ENCODE measurements around the gene YPEL3. TPM values are rescaled to one million over a fixed set of nuclear protein-coding genes. Genes with fewer than 3 reads are reported as not detected.

The YPEL3 gene
- polyA plus RNA-seq, 1 donor from 2014 or later = 76.9 TPM

GRCh38 chr16:30063278-30063892 is 32.6 kb downstream of the YPEL3 start:
- Histone ChIP-seq H3F3A (ENCODE audit: insufficient read depth, low read length, poor library complexity, severe bottlenecking) (no peaks in the 10 kb centered on the region), H3K36me3 (ENCODE audit: insufficient read depth, low read length) (no peaks in the 10 kb centered on the region), H3K4me2 (ENCODE audit: low read length) (peak overlapping the region; percentile 83), H3K27ac (ENCODE audit: low read length) (peak overlapping the region; percentile 94), H3K9ac (ENCODE audit: low read length) (peak overlapping the region; percentile 95), H4K20me1 (ENCODE audit: insufficient read depth) (no peaks in the 10 kb centered on the region), H2AFZ (ENCODE audit: low read depth, low read length) (no peak overlapping the region), H3K9me2 (ENCODE audit: insufficient read depth, low read length) (no peaks in the 10 kb centered on the region), H3K9me3 (ENCODE audit: low read length) (no peaks in the 10 kb centered on the region), H3K4me3 (ENCODE audit: low read length) (peak overlapping the region; percentile 97), H3K79me2 (replicated peaks; ENCODE audit: insufficient read depth, low read length) (peaks cover 11% of the 10 kb centered on the region), H3K27me3 (ENCODE audit: insufficient read depth, low read depth, low read length) (no peaks in the 10 kb centered on the region)
- TF ChIP-seq CTCF (IDR thresholded peaks at IDR 0.05; ENCODE audit: poor library complexity, severe bottlenecking) (no peak), EZH2 (IDR thresholded peaks at IDR 0.05; ENCODE audit: borderline replicate concordance, insufficient read depth, low read length, poor library complexity, severe bottlenecking) (no peak), TAF1 (IDR thresholded peaks at IDR 0.05; ENCODE audit: low read depth) (no peak), POLR2AphosphoS5 (IDR thresholded peaks at IDR 0.05) (no peak), MXI1 (conservative IDR thresholded peaks at IDR 0.05; ENCODE audit: poor library complexity, severe bottlenecking) (no peak), RAD21 (conservative IDR thresholded peaks at IDR 0.05) (no peak), EP300 (conservative IDR thresholded peaks at IDR 0.05; ENCODE audit: poor library complexity, severe bottlenecking) (no peak), SMC3 (conservative IDR thresholded peaks at IDR 0.05; ENCODE audit: poor library complexity) (no peak)
- TF ChIP-seq, protein P1, sequence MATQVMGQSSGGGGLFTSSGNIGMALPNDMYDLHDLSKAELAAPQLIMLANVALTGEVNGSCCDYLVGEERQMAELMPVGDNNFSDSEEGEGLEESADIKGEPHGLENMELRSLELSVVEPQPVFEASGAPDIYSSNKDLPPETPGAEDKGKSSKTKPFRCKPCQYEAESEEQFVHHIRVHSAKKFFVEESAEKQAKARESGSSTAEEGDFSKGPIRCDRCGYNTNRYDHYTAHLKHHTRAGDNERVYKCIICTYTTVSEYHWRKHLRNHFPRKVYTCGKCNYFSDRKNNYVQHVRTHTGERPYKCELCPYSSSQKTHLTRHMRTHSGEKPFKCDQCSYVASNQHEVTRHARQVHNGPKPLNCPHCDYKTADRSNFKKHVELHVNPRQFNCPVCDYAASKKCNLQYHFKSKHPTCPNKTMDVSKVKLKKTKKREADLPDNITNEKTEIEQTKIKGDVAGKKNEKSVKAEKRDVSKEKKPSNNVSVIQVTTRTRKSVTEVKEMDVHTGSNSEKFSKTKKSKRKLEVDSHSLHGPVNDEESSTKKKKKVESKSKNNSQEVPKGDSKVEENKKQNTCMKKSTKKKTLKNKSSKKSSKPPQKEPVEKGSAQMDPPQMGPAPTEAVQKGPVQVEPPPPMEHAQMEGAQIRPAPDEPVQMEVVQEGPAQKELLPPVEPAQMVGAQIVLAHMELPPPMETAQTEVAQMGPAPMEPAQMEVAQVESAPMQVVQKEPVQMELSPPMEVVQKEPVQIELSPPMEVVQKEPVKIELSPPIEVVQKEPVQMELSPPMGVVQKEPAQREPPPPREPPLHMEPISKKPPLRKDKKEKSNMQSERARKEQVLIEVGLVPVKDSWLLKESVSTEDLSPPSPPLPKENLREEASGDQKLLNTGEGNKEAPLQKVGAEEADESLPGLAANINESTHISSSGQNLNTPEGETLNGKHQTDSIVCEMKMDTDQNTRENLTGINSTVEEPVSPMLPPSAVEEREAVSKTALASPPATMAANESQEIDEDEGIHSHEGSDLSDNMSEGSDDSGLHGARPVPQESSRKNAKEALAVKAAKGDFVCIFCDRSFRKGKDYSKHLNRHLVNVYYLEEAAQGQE (IDR thresholded peaks at IDR 0.05; ENCODE audit: borderline replicate concordance) = no peak

DNA sequence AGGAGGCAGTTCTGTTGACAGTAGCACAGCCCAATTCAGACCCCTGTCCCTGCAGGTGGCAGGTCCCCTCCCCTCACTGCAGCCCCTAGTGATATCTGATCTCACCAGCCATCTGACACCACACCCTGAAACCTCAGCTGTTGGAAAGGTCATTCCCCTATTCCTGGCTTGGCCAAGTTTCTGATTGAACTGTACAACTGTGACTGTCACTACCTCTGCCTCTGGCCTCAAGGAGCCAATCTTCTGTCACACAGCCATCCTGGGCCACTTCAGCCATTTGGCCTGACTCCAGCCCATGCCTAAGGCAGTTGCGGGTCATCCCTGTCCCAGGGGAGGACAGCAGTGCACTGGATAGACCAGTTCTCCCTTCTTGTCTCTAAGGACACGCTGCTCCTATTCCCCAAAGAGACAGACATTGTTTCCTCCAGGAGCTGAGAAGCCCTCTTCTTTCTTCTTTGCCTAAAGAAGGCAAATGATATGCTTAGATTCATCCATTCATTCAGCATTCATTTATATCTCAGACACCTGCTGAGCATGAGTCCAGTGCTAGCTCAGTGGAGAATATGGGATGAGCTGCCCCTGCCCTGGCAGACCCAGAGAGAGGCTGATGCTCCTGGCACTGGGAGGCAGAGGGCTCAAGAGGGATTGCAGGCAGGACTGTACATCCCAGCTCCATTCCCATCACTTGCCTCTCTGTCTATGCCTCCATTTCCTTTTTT is 35.0 kb downstream of the YPEL3 start:
- TF ChIP-seq SMC3 (conservative IDR thresholded peaks at IDR 0.05; ENCODE audit: poor library complexity) (no peak), CTCF (IDR thresholded peaks at IDR 0.05; ENCODE audit: poor library complexity, severe bottlenecking) (no peak), TAF1 (IDR thresholded peaks at IDR 0.05; ENCODE audit: low read depth) (no peak), RAD21 (conservative IDR thresholded peaks at IDR 0.05) (no peak), POLR2AphosphoS5 (IDR thresholded peaks at IDR 0.05) (no peak), EZH2 (IDR thresholded peaks at IDR 0.05; ENCODE audit: borderline replicate concordance, insufficient read depth, low read length, poor library complexity, severe bottlenecking) (no peak), MXI1 (conservative IDR thresholded peaks at IDR 0.05; ENCODE audit: poor library complexity, severe bottlenecking) (no peak), EP300 (conservative IDR thresholded peaks at IDR 0.05; ENCODE audit: poor library complexity, severe bottlenecking) (no peak)
- TF ChIP-seq, protein P1 (IDR thresholded peaks at IDR 0.05; ENCODE audit: borderline replicate concordance) = no peak
- no peaks in the 10 kb centered on the region for H3K79me2 ChIP-seq (replicated peaks; ENCODE audit: insufficient read depth, low read length)
- H3K9ac ChIP-seq (ENCODE audit: low read length) = no peak overlapping the region
- H2AFZ ChIP-seq (ENCODE audit: low read depth, low read length) = no peak overlapping the region
- no peak overlapping the region for H3K27ac ChIP-seq (ENCODE audit: low read length)
- H3K27me3 ChIP-seq (ENCODE audit: insufficient read depth, low read depth, low read length) = no peaks in the 10 kb centered on the region
- H3K9me3 ChIP-seq (ENCODE audit: low read length) = no peaks in the 10 kb centered on the region
- H3K4me2 ChIP-seq (ENCODE audit: low read length) = no peak overlapping the region
- no peaks in the 10 kb centered on the region for H3K36me3 ChIP-seq (ENCODE audit: insufficient read depth, low read length)
- H3K9me2 ChIP-seq (ENCODE audit: insufficient read depth, low read length) = no peaks in the 10 kb centered on the region
- no peaks in the 10 kb centered on the region for H3F3A ChIP-seq (ENCODE audit: insufficient read depth, low read length, poor library complexity, severe bottlenecking)
- no peak overlapping the region for H3K4me3 ChIP-seq (ENCODE audit: low read length)
- H4K20me1 ChIP-seq (ENCODE audit: insufficient read depth) = no peaks in the 10 kb centered on the region

Measured in neural cell (in vitro differentiated cells).